Dermis microvascular lymphatic vessel endothelial cell (primary cell): ENCODE measurements around the gene OSBPL8. TPM values are rescaled to one million over a fixed set of nuclear protein-coding genes. Genes with fewer than 3 reads are reported as not detected.

ENCODE experiments used
- DNase-seq, 2 donors: peaks; one replicate each; pipeline versions ENCODE4 v3.0.0 to v3.0.0-alpha.2; 2010; ENCODE audit warnings: low read depth in 2 of 2
- total RNA-seq: library from RNA; depleted of rRNA; stranded (reverse); fragments of >200 nt; gene quantifications from 2 replicates; pipeline ENCODE4 v1.2.1, GENCODE V29; 2014

Gene OSBPL8
- total RNA-seq, 1 donor from 2014 or later = 26.8 TPM

DNA sequence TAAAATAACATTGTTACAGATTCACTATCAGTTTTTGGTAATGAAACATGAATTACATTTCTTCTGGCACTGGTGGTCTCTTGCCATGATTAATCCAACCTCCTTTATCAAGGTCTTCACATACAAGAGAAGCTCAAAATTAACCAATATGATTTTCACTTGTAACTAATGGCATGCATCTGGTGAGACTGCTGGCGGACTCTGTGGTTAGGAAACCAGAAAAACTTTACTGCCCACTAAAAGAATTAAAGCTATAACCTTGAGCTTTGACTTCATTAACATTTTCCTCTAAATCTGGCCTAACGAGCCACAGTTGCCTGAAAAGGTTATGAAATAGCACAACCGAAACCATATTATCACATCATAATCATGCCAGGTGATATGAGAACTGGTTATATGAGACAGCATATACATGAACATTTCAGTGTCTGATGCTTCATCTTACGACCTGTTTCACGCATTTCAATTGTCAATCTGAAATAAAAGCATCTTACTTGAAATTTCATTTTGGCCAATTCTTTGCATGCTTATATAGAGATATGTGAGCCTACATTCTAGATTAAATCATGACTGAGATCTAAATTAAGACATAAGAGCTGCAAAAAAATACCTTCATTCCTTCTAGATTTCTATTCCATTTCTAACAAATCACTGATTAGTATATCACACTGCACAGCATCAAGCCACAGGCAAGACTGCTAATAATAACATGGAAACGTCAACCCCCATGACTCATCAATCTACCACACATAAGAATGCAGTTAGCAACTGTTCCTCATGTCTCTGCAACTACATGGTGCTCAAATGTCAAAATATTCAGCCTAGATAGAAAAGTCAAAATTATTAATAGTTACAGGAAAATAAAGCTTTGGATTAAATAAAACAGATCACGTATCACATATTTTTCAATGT lies 89.3 kb downstream of the OSBPL8 start:
- peak; percentile 27 to 82 for DNase-seq

DNA sequence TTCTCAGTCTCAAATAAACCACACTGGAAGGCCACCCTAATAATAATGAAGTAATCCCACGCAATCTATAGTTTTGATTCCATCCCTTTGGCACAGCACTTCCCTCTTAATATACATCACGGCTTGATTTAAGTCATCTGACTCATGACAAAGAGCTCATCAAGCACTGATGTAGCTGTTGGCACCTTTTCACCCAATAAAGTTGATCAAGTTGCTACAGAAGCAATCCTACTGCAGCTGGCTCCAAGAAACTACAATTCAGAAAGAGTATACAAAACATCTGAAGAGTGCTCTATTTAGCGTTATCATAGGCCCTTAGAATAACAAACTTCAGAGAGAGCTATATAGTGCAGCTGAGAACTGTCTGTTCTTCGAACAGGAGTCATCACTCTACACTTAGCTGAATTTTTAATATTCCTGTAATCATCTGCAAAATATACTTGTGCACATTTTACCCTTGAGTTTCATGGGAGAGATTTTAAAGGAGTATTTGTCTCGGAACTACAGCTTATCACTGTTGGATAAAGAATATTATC lies 94.9 kb downstream of the OSBPL8 start:
- DNase-seq = no peak

GRCh38 chr12:76462668-76463224 lies 96.8 kb downstream of the OSBPL8 start:
- DNase-seq = no peak

- DNase-seq = no peak
Observed at GRCh38 chr12:76460807-76461206, 98.8 kb downstream of the OSBPL8 start.

DNA sequence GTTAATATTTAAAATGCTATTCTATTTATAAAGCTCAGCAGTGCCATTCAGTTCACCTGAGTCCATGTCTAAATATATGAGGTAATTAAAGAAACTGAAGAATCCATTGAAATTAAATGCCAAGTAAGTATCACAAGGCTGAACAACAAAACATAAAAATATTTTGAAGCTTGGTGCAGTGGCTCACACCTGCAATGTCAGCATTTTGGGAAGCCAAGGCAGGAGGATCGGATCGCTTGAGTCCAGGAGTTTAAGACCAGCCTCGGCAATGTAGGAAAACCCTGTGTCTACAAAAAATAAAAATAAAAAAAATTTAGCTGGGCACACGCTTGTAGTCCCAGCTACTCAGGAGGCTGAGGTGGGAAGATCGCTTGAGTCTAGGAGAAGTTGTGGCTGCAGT lies 101.8 kb downstream of the OSBPL8 start:
- DNase-seq = no peak

- DNase-seq = no peak
Observed at GRCh38 chr12:76457010-76457409, 102.6 kb downstream of the OSBPL8 start.

GRCh38 chr12:76455582-76456345 lies 103.8 kb downstream of the OSBPL8 start:
- peak; percentile 72 to 87 for DNase-seq

GRCh38 chr12:76451528-76451927 lies 108.0 kb downstream of the OSBPL8 start:
- DNase-seq = no peak

- peak in 1 of 2 donors; percentile 80 for DNase-seq
Observed at GRCh38 chr12:76450690-76451089, 108.9 kb downstream of the OSBPL8 start.

DNA sequence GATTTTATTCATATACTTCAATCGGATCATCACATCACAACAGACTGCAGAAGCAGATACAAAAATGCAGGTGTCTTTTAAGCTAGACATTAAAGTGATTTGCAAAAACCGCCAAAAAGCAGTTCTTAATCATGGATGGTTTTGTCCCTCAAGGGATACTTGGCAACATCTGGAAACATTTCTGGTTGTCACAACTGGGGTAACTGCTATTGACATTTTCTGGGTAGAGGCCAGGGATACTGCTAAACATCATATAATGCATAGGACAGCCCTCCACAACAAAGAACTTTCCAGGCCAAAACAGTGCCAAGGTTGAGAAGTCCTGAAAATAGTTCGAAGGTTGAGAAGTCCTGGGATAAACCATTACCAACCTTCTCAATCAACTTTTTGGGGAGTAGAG lies 109.6 kb downstream of the OSBPL8 start:
- DNase-seq = no peak

DNA sequence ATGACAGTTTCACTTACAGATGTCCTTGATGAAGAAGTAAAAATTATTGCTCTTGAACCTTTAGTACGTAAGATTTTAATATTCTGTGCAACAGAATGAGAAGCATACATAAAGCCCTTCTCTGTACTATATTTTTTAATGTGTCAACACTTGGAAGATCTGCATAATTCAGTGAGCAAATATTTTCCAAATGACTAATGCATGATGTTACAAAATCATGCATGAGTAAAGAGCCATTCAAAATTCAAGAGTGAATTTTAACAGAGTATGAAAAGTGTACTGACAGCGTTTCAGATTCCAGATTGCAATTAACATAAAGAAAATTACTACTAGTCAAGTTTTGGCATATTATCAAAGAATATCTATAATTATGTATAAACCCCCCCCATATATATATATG lies 110.0 kb downstream of the OSBPL8 start:
- DNase-seq = no peak

GRCh38 chr12:76449016-76449415 lies 110.6 kb downstream of the OSBPL8 start:
- no peak for DNase-seq

DNA sequence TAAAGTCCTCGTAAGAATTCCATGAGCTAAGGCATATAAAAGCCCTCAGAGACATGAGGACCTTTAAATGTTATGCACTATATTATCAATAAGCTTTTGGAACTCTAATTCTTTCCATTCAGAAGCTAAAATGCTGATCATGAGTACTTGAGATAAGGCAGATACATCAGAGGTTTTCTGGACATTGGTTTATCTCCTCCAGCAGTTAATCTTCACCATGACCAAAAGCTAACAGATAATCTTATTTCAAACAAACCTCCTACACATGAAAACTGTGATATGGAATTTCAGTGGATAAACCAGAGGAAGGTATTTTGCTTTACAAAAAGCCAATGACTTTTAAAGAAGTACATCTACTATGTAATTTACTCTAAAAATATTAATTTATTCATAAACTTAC lies 113.5 kb downstream of the OSBPL8 start:
- no peak for DNase-seq

- no peak for DNase-seq
Observed at GRCh38 chr12:76445462-76445861, 114.1 kb downstream of the OSBPL8 start.

DNA sequence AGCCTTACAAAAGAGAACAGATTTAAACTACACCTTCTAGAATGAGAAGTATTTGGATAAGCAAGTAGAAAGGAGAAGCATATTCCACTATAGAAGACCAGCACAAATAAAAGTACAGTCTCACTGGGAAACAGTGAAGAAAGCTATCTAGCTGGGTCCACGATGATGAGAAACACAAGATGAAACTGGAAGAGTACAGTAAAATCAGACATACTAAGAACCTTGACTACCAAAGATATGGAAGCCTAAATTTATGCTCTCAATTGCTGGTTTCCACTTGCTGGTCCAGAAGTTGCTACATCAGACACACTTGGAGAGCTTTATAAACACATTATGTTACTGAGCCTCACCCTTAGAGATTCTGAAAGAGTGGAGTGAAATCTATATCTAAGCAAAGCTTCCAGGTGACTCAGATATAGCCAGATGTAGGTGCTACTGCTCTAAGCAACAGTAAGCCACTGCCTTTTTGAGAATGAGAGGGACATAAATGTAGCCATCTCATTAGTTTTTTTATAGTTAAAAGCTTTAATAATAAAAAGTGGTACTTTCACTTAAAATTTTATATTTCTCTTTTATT lies 115.1 kb downstream of the OSBPL8 start:
- DNase-seq = no peak

GRCh38 chr12:76441016-76441415 lies 118.6 kb downstream of the OSBPL8 start:
- DNase-seq = no peak

- DNase-seq = no peak
Observed at GRCh38 chr12:76432733-76433132, 126.8 kb downstream of the OSBPL8 start.

GRCh38 chr12:76428117-76428516 lies 131.5 kb downstream of the OSBPL8 start:
- DNase-seq = no peak

DNA sequence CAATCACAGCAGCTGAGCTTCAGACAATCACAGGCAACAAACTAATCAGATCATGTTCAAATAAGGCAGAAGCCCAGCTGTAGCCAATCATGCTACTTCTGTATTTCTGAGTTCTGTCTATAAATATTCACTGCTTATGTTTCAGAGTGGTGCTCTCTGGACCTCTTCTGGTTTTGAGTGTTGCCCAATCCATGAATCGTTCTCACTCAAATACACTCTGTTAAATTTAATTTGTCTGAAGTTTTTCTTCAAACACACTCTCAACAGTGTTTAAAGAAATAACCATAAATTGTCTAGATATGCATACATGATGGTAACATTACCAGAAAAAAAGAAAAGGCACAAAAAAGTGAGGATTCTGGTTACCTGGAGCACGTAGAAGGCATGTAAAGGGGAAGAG lies 133.4 kb downstream of the OSBPL8 start:
- DNase-seq = no peak

DNA sequence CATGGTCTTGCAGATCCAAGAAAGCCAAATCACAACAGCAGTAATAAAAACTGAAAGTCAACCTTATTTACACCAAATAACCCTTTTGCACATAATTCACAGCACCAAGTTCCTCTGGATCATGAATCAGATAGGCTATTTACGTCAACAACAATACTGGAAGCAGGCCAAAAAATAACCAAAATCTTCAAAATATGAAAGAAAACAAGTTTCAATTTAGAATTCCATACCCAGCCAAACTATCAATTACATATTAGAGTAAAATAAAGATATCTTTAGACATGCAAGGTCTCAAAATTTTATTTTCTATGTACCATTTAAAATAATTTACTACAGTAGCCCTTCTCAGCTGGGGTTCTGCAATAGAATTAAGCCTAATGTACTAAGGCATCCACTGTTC lies 134.6 kb downstream of the OSBPL8 start:
- no peak for DNase-seq

GRCh38 chr12:76422543-76423438 lies 136.8 kb downstream of the OSBPL8 start:
- no peak for DNase-seq
